Stimulated activated naive CD8-positive, alpha-beta T cell treated with anti-CD3 and anti-CD28 coated beads, Interleukin-15, Interleukin-2, amounts not matched to agents 100 U/mL and 50 U/mL, for 24 hours (primary cell): ENCODE measurements around the gene CCDC144A.
"Not testable (repeated sequence)": the region's sequence is repeated elsewhere in the genome, so short reads cannot be mapped to it uniquely, and the experiment has no call there.

Experiments used
- ATAC-seq: fragments of 150-1000 bp; cut with Tn5 transposase; one replicate; pipeline ENCODE4 v1.10.0; 2021
- DNase-seq: peaks from one replicate; pipeline ENCODE4 v3.0.0; 2021

Gene CCDC144A, protein sequence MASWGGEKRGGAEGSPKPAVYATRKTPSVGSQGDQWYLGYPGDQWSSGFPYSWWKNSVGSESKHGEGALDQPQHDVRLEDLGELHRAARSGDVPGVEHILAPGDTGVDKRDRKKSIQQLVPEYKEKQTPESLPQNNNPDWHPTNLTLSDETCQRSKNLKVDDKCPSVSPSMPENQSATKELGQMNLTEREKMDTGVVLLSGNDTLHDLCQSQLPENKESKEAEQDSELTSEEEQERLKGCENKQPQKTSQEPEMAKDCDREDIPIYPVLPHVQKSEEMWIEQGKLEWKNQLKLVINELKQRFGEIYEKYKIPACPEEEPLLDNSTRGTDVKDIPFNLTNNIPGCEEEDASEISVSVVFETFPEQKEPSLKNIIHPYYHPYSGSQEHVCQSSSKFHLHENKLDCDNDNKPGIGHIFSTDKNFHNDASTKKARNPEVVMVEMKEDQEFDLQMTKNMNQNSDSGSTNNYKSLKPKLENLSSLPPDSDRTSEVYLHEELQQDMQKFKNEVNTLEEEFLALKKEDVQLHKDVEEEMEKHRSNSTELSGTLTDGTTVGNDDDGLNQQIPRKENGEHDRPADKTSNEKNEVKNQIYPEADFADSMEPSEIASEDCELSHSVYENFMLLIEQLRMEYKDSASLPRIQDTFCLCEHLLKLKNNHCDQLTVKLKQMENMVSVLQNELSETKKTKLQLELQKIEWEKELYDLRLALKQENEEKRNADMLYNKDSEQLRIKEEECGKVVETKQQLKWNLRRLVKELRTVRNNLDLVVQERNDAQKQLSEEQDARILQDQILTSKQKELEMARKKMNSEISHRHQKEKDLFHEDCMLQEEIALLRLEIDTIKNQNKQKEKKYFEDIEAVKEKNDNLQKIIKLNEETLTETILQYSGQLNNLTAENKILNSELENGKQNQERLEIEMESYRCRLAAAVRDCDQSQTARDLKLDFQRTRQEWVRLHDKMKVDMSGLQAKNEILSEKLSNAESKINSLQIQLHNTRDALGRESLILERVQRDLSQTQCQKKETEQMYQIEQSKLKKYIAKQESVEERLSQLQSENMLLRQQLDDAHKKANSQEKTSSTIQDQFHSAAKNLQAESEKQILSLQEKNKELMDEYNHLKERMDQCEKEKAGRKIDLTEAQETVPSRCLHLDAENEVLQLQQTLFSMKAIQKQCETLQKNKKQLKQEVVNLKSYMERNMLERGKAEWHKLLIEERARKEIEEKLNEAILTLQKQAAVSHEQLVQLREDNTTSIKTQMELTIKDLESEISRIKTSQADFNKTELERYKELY (N-terminal part only)

DNA sequence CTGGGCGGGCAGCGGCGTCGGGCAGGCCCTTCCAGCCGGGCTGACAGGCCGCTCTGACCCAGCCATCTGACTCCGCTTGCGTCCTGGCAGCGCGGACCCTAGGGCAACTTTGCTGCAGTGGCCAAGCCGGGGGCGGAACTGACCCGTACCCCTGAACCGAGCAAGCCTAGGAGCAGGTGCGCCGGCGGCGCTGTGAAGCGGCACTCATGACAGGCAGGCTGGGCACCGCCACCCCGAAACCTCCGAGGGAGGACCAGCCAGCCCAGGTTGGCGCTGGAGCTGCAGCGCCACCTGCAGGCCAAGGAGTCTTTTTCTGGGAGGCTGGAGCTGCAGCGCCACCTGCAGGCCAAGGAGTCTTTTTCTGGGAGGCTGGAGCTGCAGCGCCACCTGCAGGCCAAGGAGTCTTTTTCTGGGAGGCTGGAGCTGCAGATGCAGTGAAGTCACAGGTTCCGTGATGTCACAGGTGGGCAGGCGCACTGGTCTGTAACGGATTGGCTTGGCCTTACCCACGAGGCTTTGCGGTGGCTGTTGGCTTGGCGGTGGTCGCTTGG, at the start of gene CCDC144A:
CCDC144A (plus strand) TSS at position 511 of the 551 bp plus-strand sequence. CDS start 160 bp downstream, outside the sequence.
- DNase-seq (peak; percentile 84), ATAC-seq (peak; percentile 94)

GRCh38 chr17:16649585-16649984, 40.5 kb upstream of the CCDC144A start:
- no peak for DNase-seq
- no peak for ATAC-seq

- ATAC-seq (no peak), DNase-seq (no peak)
These were observed 37.8 kb upstream of the CCDC144A start for GRCh38 chr17:16652252-16652651.

- no peak for DNase-seq
- no peak for ATAC-seq
These were observed 37.1 kb upstream of the CCDC144A start for GRCh38 chr17:16652847-16653366.

DNA sequence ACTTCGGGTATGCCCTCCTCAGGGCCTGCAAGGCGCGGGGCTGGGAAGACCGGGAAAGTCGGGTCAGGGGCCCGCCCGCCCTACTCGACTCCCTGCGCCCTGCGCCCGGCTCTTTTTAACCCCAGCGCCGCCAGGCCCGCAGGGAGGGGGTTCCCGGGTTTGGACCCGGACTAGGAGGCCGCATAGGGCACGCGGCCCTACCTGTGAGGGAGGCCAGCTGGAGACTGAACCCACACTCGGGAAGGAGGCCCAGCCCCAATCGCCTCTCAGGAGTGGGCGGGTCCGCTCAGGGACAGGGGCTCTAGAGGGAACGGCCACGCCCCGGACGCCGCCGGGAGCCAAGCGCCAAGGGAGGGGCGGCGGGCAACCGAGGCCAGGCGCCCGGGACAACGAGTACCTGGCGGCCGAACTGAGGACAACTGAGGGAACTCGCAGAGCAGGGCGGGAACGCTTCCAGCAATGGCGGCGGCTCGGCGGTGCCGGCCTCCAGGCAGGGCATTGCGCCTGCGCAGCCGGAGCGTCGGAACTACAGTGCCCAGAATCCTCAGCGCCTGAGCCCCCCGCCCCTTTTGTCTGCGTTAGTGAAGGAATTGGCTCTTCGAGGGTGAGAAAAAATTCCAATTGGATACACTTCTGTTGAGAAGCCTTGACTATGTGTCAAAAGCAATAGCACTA, 36.5 kb upstream of the CCDC144A start, which contains the start of gene ZNF624:
ZNF624 (minus strand) TSS at position 484 of the 675 bp plus-strand sequence.
- ATAC-seq (peak; percentile 96), DNase-seq (peak; percentile 91)

GRCh38 chr17:16661217-16661616, 28.8 kb upstream of the CCDC144A start:
- ATAC-seq, result no peak
- no peak for DNase-seq

- DNase-seq (no peak), ATAC-seq (no peak)
These were observed 27.1 kb upstream of the CCDC144A start for GRCh38 chr17:16662936-16663335.

- not testable (repeated sequence) for ATAC-seq, DNase-seq
These were observed 23.5 kb upstream of the CCDC144A start for GRCh38 chr17:16666553-16666906.

DNA sequence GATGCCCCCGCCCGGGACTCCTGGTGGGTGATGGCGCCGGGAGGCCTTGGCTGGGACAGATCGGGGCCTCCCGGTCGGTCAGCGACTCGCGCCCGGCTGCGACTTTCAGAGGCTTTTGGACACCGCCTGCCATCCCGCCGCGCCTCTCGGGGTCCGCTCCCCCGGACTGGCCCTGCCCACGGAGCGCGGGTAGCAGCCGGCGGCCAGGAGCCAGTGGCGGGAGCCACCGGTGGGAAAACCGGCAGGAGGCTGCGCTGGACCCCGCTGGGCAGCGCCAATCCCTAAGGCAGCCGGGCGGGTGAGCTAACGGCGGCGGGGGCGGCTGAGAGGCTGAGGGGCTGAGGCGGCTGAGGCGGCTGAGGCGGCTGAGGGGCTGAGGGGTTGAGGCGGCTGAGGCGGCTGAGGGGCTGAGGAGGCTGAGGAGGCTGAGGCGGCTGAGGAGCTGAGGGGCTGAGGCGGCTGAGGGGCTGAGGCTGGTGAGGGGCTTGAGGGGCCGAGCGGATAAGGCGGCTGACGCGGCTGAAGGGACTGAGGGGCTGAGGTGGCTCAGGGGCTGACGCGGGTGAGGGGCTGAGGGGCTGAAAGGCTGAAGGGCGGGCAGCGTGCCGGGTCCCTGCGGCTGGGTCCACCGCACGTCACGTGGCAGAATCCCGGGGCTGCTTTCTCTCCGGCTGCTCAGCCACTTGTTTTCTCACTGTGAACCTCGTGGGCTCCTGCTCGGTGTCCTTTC, 23.0 kb upstream of the CCDC144A start:
- not testable (repeated sequence) for ATAC-seq

DNA sequence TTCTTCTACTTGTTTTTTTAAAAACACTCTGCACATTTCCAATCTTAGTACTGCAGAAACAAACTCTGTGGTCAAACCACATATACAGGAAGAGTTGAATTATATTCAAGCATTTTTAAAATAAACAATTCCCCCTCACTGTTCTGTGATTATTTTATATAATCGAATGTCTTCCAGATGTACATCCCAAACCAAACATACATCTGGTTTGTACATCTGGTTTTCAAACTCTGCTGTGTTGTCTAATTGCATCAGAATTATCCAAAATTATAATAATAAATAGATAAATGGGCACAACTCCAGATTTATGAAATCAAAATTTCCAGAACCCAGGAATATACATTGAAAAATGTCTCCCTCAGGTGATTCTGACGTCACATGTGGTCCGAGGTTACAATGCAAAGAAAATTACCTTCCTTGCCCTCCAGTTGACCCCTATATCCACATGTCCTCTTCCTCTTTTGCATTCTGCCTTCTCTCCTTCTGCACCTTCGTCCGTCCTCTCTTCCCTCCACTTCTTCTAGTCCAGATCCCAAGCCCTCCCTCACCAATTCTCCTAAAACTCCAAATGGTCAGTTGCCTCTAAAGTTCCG, 13.3 kb upstream of the CCDC144A start:
- ATAC-seq, result no peak
- no peak for DNase-seq

More for the DNA sequence above, 23.0 kb upstream of the CCDC144A start:
- peak; percentile 16 for DNase-seq

GRCh38 chr17:16683290-16684138, 6.5 kb upstream of the CCDC144A start:
- not testable (repeated sequence) for DNase-seq, ATAC-seq

GRCh38 chr17:16686019-16686418, 4.0 kb upstream of the CCDC144A start:
- not testable (repeated sequence) for DNase-seq

GRCh38 chr17:16687151-16687550, 2.9 kb upstream of the CCDC144A start:
- DNase-seq, ATAC-seq: not testable (repeated sequence)

More at GRCh38 chr17:16686019-16686418, 4.0 kb upstream of the CCDC144A start:
- not testable (repeated sequence) for ATAC-seq

DNA sequence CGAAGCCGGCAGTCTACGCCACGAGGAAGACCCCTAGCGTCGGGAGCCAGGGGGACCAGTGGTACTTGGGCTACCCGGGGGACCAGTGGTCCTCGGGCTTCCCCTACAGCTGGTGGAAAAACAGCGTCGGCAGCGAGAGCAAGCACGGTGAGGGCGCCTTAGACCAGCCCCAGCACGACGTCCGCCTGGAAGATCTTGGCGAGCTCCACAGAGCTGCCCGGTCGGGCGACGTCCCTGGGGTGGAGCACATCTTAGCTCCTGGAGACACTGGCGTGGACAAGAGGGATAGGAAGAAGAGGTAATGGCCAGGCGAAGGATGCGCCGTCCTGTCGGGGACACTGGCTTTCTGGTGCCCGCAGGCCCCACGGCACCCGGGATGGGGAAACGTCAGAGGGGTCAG, 406 bp downstream of the CCDC144A start:
- peak; percentile 31 for ATAC-seq
- DNase-seq, result peak; percentile 22

DNA sequence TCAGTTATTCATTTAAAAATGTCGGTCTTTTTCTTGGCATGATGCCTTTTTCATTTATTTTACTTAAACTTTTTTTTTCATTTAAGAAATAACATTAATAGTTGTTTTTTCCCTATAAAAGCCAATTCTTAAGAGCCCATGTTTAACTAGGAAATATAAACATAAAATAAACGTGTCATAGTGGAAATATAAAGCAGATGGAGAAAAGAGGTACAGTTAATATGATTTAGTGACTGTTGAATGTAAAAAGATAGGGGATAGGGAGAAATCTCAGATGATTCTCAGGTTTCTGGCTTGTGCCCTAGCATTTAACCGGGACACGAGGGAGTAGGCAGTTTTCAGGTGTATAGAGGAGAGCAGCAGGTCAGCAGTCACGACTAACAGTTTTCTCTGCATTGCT, 7.6 kb downstream of the CCDC144A start:
- not testable (repeated sequence) for ATAC-seq, DNase-seq

- ATAC-seq, result peak; percentile 23
- peak; percentile 3 for DNase-seq
These were observed 55.6 kb downstream of the CCDC144A start for GRCh38 chr17:16745492-16746203.

DNA sequence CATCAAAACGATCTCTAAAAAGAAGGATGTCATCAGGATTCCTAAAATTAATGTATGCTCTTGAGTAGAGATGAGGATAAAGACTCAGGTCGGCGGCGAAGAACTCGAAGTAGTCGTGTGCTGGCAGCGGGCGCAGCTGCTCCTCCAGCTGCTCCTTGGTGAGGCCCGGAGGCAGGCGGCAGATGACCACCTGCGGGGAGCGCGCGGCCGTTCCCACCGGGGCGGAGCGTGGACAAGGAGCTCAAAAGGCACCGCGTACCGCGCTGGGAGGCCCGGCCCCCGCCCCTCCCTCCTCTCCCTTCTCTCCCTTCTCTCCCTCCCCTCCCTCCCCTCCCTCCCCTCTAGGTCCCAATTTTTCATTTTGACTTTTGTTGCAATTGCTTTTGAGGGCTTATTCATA, 56.5 kb downstream of the CCDC144A start:
- ATAC-seq, DNase-seq: not testable (repeated sequence)

GRCh38 chr17:16750515-16750914, 60.5 kb downstream of the CCDC144A start:
- not testable (repeated sequence) for DNase-seq

More at GRCh38 chr17:16750515-16750914, 60.5 kb downstream of the CCDC144A start:
- not testable (repeated sequence) for ATAC-seq
